PC-3 (cell line): ENCODE data around the gene KCNQ1.

ENCODE experiments used
- CTCF ChIP-seq: fragments of 300-600 bp; sonication (generic); conservative IDR thresholded peaks from 2 replicates; pipeline ENCODE4 v1.5.1; 2017; ENCODE audit warnings: antibody characterized with exemption, low read depth, mild to moderate bottlenecking, low read length
- EZH2 ChIP-seq: fragments of 300-600 bp; sonication (generic); IDR thresholded peaks from one replicate; pipeline ENCODE4 v1.6.1; 2017; ENCODE audit warnings: antibody characterized with exemption, mild to moderate bottlenecking, low read length; ENCODE audit not compliant: unreplicated experiment

- TF ChIP-seq EZH2 (no peak), CTCF (no peak)
These were observed 83.7 kb downstream of the KCNQ1 start for GRCh38 chr11:2528301-2529050.
